Right cardiac atrium (tissue), 5 donors: ENCODE measurements around the gene SLC37A1. TPM values are rescaled to one million over a fixed set of nuclear protein-coding genes. Genes with fewer than 3 reads are reported as not detected.

Source experiments
- ATAC-seq, 2 donors: fragments of 200-7000 bp; cut with Tn5 transposase; one replicate each; pipeline versions ENCODE4 v1.8.0 to v1.9.1; 2020; ENCODE audit warnings: moderate library complexity in 2 of 2, mild to moderate bottlenecking in 1 of 2
- DNase-seq, 3 donors: peaks; one replicate each; pipeline ENCODE4 v3.0.0-alpha.2; 2020
- H3K27ac ChIP-seq: one replicate; pipeline ENCODE4 v1.5.1; 2013; ENCODE audit warnings: mild to moderate bottlenecking, low read length, control low read depth, moderate library complexity
- H3K27me3 ChIP-seq: one replicate; pipeline ENCODE4 v1.6.1; 2013; ENCODE audit not compliant: control insufficient read depth, insufficient read depth
- H3K4me1 ChIP-seq: one replicate; pipeline ENCODE4 v1.6.1; 2013; ENCODE audit warnings: low read length; ENCODE audit not compliant: control insufficient read depth, insufficient read depth
- H3K4me3 ChIP-seq: one replicate; pipeline ENCODE4 v1.5.1; 2013; ENCODE audit warnings: low read length, control low read depth
- H3K9me3 ChIP-seq: one replicate; pipeline ENCODE4 v1.6.1; 2013; ENCODE audit warnings: low read length; ENCODE audit not compliant: control insufficient read depth
- WGBS: extraction: QIAGEN DNeasy Blood & Tissue Kit; methylation state at CpG from one replicate; pipeline ENCODE4 v1.1.7; 2013; 5-methylcytosine and 5-hydroxymethylcytosine counted together
- intact Hi-C, 4 donors: fragments of 100-400 bp; cut with DNase I; formaldehyde crosslinking; loops; one replicate each; pipeline versions ENCODE4 v1.11.0 to v1.14.0; 2022 to 2023
- polyA plus RNA-seq: library from polyadenylated mRNA; stranded (reverse); fragments of 200-250 nt; gene quantifications from one replicate; pipeline ENCODE4 v1.2.3, GENCODE V29; 2013
- total RNA-seq, 4 donors: library from RNA; stranded (reverse); fragmentation: NEBNext Ultra II Directional; extraction: Animal tissue kit (Norgen Biotek cat#: 25700); gene quantifications; one replicate each; pipeline ENCODE4 v1.2.1, GENCODE V29; 2021
- donor health status: healthy with polysubstance abuse.
- donor health status: DM: no; HTN: yes; CAD: no.
- donor health status: DM: no; HTN: no; CAD: no.
- donor health status: DM: no; HTN: yes; CAD: no; lungs with severe emphysema.
- donor health status: DM: yes; HTN: yes; CAD: no.

Gene SLC37A1
- total and polyA plus RNA-seq, 5 donors, result 1.9 to 2.9 (median 2.9) TPM

GRCh38 chr21:42471206-42471605 lies 42.4 kb upstream of the SLC37A1 start:
- no peak for DNase-seq
- H3K27me3 ChIP-seq, result no peaks in the 10 kb centered on the region
- 89% methylated on average over 9 of the region's 9 CpGs for WGBS

GRCh38 chr21:42471716-42472330 lies 41.8 kb upstream of the SLC37A1 start:
- WGBS, result 89% methylated on average over 13 of the region's 13 CpGs

More at GRCh38 chr21:42471206-42471605, 42.4 kb upstream of the SLC37A1 start:
- no peak for ATAC-seq
- Histone ChIP-seq H3K4me3 (no peak overlapping the region), H3K27ac (no peak overlapping the region), H3K9me3 (no peaks in the 10 kb centered on the region), H3K4me1 (no peaks in the 10 kb centered on the region)
- intact Hi-C loops, result no loop called here

GRCh38 chr21:42472521-42472920 lies 41.1 kb upstream of the SLC37A1 start:
- Histone ChIP-seq H3K9me3 (no peaks in the 10 kb centered on the region), H3K4me1 (no peaks in the 10 kb centered on the region), H3K27me3 (no peaks in the 10 kb centered on the region), H3K27ac (no peak overlapping the region), H3K4me3 (no peak overlapping the region)
- ATAC-seq, result no peak
- WGBS, result 72% methylated on average over 7 of the region's 7 CpGs
- no peak for DNase-seq
- intact Hi-C loops, result no loop called here

More at GRCh38 chr21:42471716-42472330, 41.8 kb upstream of the SLC37A1 start:
- intact Hi-C loops, result no loop called here
- Histone ChIP-seq H3K27me3 (no peaks in the 10 kb centered on the region), H3K27ac (no peak overlapping the region), H3K4me3 (no peak overlapping the region), H3K4me1 (no peaks in the 10 kb centered on the region), H3K9me3 (no peaks in the 10 kb centered on the region)
- no peak for ATAC-seq
- no peak for DNase-seq

GRCh38 chr21:42473498-42474042 lies 40.1 kb upstream of the SLC37A1 start:
- intact Hi-C loops, result no loop called here
- WGBS, result 80% methylated on average over 9 of the region's 9 CpGs
- Histone ChIP-seq H3K27me3 (no peaks in the 10 kb centered on the region), H3K9me3 (no peaks in the 10 kb centered on the region), H3K4me3 (no peak overlapping the region), H3K4me1 (no peaks in the 10 kb centered on the region), H3K27ac (no peak overlapping the region)
- DNase-seq, result no peak
- no peak for ATAC-seq

- Histone ChIP-seq H3K4me1 (no peaks in the 10 kb centered on the region), H3K27ac (no peak overlapping the region), H3K9me3 (no peaks in the 10 kb centered on the region), H3K4me3 (no peak overlapping the region), H3K27me3 (no peaks in the 10 kb centered on the region)
- 70% methylated on average over 14 of the region's 14 CpGs for WGBS
- peak in 1 of 3 donors; percentile 27 for DNase-seq
- intact Hi-C loops, result no loop called here
- peak; percentile 57 to 83 for ATAC-seq
Observed at GRCh38 chr21:42474043-42474831, 39.4 kb upstream of the SLC37A1 start.

- DNase-seq (no peak), ATAC-seq (no peak)
- Histone ChIP-seq H3K27me3 (no peaks in the 10 kb centered on the region), H3K9me3 (no peaks in the 10 kb centered on the region), H3K4me1 (no peaks in the 10 kb centered on the region), H3K4me3 (no peak overlapping the region), H3K27ac (no peak overlapping the region)
- intact Hi-C loops, result no loop called here
- WGBS, result 88% methylated on average over 7 of the region's 7 CpGs
Observed at GRCh38 chr21:42475036-42475435, 38.6 kb upstream of the SLC37A1 start.

- no peak overlapping the region for H3K4me3 ChIP-seq
- no peak for DNase-seq
- 88% methylated on average over 18 of the region's 18 CpGs for WGBS
Observed at GRCh38 chr21:42475526-42476387, 37.9 kb upstream of the SLC37A1 start.

DNA sequence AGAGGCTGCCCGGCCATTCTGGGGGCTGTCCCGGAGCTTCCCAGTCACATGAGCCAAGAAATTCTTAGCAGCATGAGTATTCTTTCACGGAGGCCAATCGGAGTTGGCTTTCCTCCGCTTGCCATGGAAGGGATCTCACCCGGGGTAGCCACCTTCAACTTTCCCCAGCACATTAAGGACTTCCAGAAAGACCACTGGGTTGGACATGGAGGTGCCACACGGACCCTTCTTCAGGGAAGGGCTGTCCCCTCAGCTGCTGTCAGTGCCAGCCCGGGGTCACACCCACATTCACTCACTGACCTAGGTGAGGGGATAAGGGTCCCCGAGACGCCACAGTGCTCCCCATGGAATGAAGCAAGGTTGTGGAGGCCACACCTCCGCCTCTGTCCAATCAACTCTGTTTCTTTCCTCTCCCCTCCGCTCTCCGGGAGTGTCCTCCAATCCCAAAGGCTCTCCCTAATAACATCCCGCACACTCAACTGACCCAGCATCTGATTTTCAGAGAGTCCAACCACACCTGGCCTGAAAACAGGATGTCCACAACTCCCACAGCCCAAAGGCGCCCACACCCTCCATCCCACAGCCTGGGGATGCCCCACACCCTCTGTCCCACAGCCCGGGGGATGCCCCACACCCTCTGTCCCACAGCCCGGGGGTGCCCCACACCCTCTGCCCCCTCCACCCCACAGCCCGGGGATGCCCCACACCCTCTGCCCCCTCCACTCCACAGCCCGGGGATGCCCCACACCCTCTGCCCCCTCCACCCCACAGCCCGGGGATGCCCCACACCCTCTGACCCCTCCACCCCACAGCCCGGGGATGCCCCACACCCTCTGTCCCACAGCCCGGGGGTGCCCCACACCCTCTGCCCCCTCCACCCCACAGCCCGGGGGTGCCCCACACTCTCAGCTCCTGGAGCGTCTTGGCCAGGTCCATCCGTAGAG lies 37.0 kb upstream of the SLC37A1 start:
- intact Hi-C loops, result no loop called here

More at GRCh38 chr21:42475526-42476387, 37.9 kb upstream of the SLC37A1 start:
- H3K4me1 ChIP-seq, result no peaks in the 10 kb centered on the region
- ATAC-seq, result peak in 1 of 2 donors; percentile 16
- intact Hi-C loops, result no loop called here
- H3K27ac ChIP-seq, result no peak overlapping the region
- H3K9me3 ChIP-seq, result no peaks in the 10 kb centered on the region
- H3K27me3 ChIP-seq, result no peaks in the 10 kb centered on the region

GRCh38 chr21:42478504-42478903 lies 35.1 kb upstream of the SLC37A1 start:
- no peak for ATAC-seq
- no peak for DNase-seq

More for the DNA sequence above, 37.0 kb upstream of the SLC37A1 start:
- no peak overlapping the region for H3K4me3 ChIP-seq
- no peak for DNase-seq
- no peaks in the 10 kb centered on the region for H3K4me1 ChIP-seq
- H3K27me3 ChIP-seq, result no peaks in the 10 kb centered on the region
- no peaks in the 10 kb centered on the region for H3K9me3 ChIP-seq
- no peak for ATAC-seq
- WGBS, result 86% methylated on average over 25 of the region's 25 CpGs
- H3K27ac ChIP-seq, result no peak overlapping the region

DNA sequence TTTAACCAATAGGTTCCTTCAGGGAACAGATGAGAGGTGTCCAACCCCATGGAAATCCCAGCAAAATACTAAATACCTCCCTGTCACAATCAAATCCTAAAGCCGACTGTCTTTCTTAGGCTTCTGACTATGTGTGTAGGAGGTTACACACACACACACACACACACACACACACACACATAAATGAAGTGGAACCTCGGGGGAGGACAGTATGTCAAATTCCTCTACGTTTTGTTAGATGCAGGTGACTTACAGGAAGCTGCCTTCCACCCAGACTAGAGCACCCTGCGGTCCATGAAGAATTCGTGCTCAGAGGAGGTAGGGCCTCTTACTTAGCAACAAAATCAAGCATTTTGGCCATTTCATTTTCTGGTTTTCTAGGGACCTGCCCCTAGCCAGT lies 34.1 kb upstream of the SLC37A1 start:
- 62% methylated on average over 5 of the region's 5 CpGs for WGBS
- intact Hi-C loops, result no loop called here
- no peak for ATAC-seq

More at GRCh38 chr21:42478504-42478903, 35.1 kb upstream of the SLC37A1 start:
- intact Hi-C loops, result no loop called here
- WGBS, result 83% methylated on average over 7 of the region's 7 CpGs
- H3K9me3 ChIP-seq, result no peaks in the 10 kb centered on the region
- H3K27me3 ChIP-seq, result no peaks in the 10 kb centered on the region
- no peak overlapping the region for H3K4me3 ChIP-seq
- no peaks in the 10 kb centered on the region for H3K4me1 ChIP-seq
- no peak overlapping the region for H3K27ac ChIP-seq

More for the DNA sequence above, 34.1 kb upstream of the SLC37A1 start:
- H3K4me3 ChIP-seq, result no peak overlapping the region
- H3K9me3 ChIP-seq, result no peaks in the 10 kb centered on the region
- no peaks in the 10 kb centered on the region for H3K4me1 ChIP-seq
- no peaks in the 10 kb centered on the region for H3K27me3 ChIP-seq
- no peak overlapping the region for H3K27ac ChIP-seq
- no peak for DNase-seq
